HG02610 (cell line): Measurements from ENCODE around the gene CROCC2.

Source experiments
- ATAC-seq: cut with Tn5 transposase; IDR thresholded peaks from one replicate; pipeline ENCODE4 v1.9.1; 2021; ENCODE audit warnings: mild to moderate bottlenecking, moderate library complexity; ENCODE audit not compliant: unreplicated experiment

Gene CROCC2

GRCh38 chr2:240996161-240996833 lies 90.2 kb downstream of the CROCC2 start:
- no peak for ATAC-seq

GRCh38 chr2:240996834-240997140 lies 90.7 kb downstream of the CROCC2 start:
- no peak for ATAC-seq

- ATAC-seq, result no peak
Observed at GRCh38 chr2:240997141-240997855, 91.2 kb downstream of the CROCC2 start.

- no peak for ATAC-seq
Observed at GRCh38 chr2:240997856-240998705, 91.9 kb downstream of the CROCC2 start, which contains the start of gene SNED1. SNED1 (plus strand) TSS chr2:240998618; CDS start chr2:240998838, 220 bp downstream.

GRCh38 chr2:240998706-240998994 lies 92.5 kb downstream of the CROCC2 start:
- ATAC-seq, result no peak

- no peak for ATAC-seq
Observed at GRCh38 chr2:240998995-240999791, 93.1 kb downstream of the CROCC2 start.

GRCh38 chr2:240999873-241000541 lies 93.9 kb downstream of the CROCC2 start:
- no peak for ATAC-seq

GRCh38 chr2:241000831-241001321 lies 94.7 kb downstream of the CROCC2 start:
- no peak for ATAC-seq

- ATAC-seq, result no peak
Observed at GRCh38 chr2:241001413-241002274, 95.5 kb downstream of the CROCC2 start.

GRCh38 chr2:241002275-241003046 lies 96.3 kb downstream of the CROCC2 start:
- no peak for ATAC-seq

GRCh38 chr2:241003047-241003360 lies 96.9 kb downstream of the CROCC2 start:
- no peak for ATAC-seq

- ATAC-seq, result no peak
Observed at GRCh38 chr2:241003369-241003768, 97.2 kb downstream of the CROCC2 start.

- ATAC-seq, result no peak
Observed at GRCh38 chr2:241003830-241004564, 97.9 kb downstream of the CROCC2 start.

- no peak for ATAC-seq
Observed at GRCh38 chr2:241005569-241005968, 99.4 kb downstream of the CROCC2 start.

- no peak for ATAC-seq
Observed at GRCh38 chr2:241006412-241006811, 100.3 kb downstream of the CROCC2 start.

- ATAC-seq, result no peak
Observed at GRCh38 chr2:241007111-241007510, 101.0 kb downstream of the CROCC2 start.

GRCh38 chr2:241007880-241008710 lies 102.0 kb downstream of the CROCC2 start:
- ATAC-seq, result no peak
